GM19452 (cell line): Measurements from ENCODE around the gene CRYBG2.
"Not testable (repeated sequence)": the region's sequence is repeated elsewhere in the genome, so short reads cannot be mapped to it uniquely, and the experiment has no call there.

Experiments used
- ATAC-seq: cut with Tn5 transposase; IDR thresholded peaks from one replicate; pipeline ENCODE4 v1.9.1; 2021; ENCODE audit not compliant: unreplicated experiment

The CRYBG2 gene

DNA sequence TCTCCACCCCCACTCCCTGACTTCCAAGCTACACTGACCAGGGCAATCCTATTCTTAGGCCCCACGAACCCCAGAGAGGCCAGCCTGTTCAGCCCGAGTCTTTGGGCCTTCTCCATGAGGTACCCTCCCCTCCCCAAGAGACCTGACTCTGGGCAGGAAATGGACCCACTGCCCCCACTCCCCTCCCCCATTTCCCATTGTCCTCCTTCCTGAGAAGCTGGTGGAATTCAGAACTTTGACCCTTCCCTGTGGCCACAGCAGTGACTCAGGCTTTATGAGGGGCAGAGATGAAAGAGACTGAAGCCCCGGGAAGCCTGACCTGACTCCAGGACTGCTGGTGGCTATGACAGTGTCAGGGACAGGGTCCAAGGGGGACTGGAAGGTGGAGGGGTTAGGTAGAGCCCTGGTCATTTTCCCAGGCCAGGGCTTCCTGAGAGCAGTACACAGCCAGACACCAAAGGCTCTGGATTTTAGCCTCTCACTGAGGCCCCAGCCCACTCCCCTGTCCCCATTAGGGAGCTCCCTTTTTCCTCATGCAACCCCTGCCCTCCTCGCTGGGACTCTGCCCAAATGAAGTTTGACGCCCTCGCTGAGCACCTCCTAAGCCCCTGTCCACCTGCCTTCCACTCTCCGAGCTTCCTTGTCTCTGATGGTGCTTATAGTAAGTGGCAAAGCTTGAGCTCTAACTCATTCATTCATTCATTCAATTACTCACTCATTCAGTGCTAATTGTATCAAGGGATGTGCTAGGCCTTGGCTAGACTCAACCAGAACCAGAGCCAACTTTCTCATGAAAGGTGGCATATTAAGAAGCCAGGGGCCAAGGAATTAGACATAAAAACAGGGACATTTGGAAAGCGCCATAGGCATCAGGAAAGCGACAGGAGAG lies 3.0 kb downstream of the CRYBG2 start:
- no peak for ATAC-seq

DNA sequence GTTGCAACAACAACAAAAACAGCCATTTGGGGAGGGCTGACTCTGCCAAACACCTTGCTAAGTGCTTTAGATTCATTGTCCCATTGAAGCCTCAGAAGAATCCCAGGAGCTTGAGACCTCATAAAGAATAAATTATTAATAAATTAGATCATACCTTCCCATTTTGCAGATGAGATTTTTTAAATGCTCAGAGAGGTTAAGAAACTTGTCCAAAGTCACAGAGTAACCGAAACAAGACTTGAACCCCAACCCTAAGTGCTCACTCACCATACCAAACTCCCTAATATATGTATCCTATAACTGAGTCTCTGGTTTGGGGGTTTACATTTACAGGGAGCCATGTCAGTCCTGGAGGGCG lies 3.6 kb downstream of the CRYBG2 start:
- no peak for ATAC-seq

- ATAC-seq: no peak
Observed at GRCh38 chr1:26349877-26350244, 4.1 kb downstream of the CRYBG2 start.

DNA sequence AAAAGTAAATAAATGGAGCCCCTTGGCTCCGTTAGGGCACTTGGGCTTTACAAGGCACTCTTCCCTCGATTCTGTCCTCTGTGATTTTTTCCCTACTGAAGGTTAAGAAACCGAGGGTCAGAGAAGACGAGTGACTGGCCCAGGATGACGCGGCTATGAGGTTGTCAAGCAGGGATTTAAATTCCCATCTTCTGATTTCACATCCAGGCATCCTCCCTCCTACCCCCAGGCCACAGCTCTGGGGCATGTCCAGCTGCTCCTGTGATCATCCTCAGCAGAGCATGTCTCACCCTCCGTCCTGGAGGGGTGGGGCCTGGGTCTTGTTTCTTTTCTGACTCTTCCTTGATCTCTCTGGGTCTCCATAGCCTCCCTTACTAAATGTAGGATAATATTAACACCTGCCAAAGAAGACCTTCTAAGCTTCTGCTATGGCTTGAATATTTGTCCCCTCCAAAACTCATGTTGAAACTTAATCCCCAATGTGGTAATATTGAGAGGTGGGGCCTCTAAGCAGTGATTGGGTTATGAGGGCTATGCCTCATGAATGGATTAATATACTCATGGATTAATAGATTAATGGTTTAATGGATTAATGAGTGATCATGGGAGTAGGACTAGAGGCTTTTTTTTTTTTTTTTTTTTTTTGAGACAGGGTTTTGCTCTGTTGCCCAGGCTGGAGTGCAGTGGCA lies 4.6 kb downstream of the CRYBG2 start:
- no peak for ATAC-seq

- no peak for ATAC-seq
Observed at GRCh38 chr1:26346274-26347033, 7.5 kb downstream of the CRYBG2 start.

DNA sequence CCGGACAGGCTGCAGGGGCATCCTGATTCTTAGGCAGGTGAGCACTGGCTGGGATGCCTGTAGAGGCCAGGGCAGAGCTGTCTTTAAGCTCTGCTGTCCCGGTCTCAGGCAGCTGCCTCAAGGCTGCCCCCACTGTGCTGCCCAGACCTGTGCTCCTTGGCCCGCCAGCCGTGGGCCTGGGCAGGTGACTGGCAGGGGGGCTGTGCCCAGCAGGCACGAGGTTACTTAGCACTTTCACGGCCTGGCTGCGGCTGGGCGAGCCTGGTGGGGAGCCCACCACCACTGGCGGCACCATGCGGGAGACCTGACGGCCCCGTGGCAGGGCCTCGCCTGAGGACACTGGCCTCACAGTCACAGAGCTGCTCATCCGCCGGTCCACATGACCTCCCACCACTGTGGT lies 8.2 kb downstream of the CRYBG2 start:
- no peak for ATAC-seq

GRCh38 chr1:26344147-26344920 lies 9.6 kb downstream of the CRYBG2 start:
- ATAC-seq: no peak

GRCh38 chr1:26340047-26340481 lies 13.9 kb downstream of the CRYBG2 start:
- no peak for ATAC-seq

- no peak for ATAC-seq
Observed at GRCh38 chr1:26338670-26339069, 15.3 kb downstream of the CRYBG2 start.

GRCh38 chr1:26337625-26338024 lies 16.3 kb downstream of the CRYBG2 start:
- ATAC-seq: no peak

- ATAC-seq: no peak
Observed at GRCh38 chr1:26337206-26337535, 16.8 kb downstream of the CRYBG2 start.

- ATAC-seq: peak; percentile 60
Observed at GRCh38 chr1:26336477-26337205, 17.3 kb downstream of the CRYBG2 start.

GRCh38 chr1:26335774-26336476 lies 18.0 kb downstream of the CRYBG2 start:
- ATAC-seq: no peak

- not testable (repeated sequence) for ATAC-seq
Observed at GRCh38 chr1:26333312-26333711, 20.6 kb downstream of the CRYBG2 start.

DNA sequence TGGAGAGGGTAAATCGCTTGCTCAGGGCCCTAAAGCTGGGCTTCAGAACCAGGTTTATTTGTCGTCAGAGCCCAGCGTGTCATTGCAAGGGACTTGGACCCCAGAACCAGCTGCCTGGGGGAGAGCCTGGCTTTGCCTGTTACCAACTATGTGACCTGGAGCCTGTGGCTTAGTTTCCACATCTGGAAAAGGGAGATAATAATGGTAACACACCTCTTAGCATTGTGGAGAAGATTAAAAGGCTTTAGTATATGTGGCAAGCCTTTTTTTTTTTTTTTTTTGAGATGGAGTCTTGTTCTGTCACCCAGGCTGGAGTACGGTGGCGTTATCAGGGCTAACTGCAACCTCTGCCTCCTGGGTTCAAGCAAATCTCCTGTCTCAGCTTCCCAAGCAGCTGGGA lies 23.7 kb downstream of the CRYBG2 start:
- ATAC-seq: no peak

GRCh38 chr1:26329380-26329779 lies 24.6 kb downstream of the CRYBG2 start:
- not testable (repeated sequence) for ATAC-seq

GRCh38 chr1:26328597-26328996 lies 25.3 kb downstream of the CRYBG2 start:
- no peak for ATAC-seq

- no peak for ATAC-seq
Observed at GRCh38 chr1:26327956-26328362, 26.0 kb downstream of the CRYBG2 start.

GRCh38 chr1:26324550-26324949 lies 29.4 kb downstream of the CRYBG2 start:
- ATAC-seq: no peak

DNA sequence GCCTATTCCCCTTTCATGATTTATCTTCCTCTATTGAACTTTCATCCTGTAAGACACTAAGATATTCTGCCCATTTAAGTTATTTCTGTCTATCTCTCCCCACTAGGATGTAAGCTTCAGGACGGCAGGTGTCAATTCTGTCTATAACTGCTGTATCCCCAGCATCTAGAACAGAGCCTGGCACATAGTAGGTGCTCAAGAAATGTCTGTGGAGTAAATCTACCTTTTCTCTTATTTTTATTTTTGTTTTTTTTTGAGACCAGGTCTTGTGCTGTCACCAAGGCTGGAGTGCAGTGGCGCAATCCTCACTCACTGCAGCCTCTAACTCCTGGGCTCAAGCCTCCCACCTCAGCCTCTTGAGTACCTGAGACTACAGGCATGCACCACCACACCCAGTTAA lies 30.5 kb downstream of the CRYBG2 start:
- ATAC-seq: no peak
